ENCODE measurements around the gene PCDH19. TPM values are rescaled to one million over a fixed set of nuclear protein-coding genes. Genes with fewer than 3 reads are reported as not detected.
A peak's percentile ranks its signal among the peaks of the same experiment; 100 is the strongest.

The PCDH19 gene
- total RNA-seq, 4 donors from 2014 or later: 0.63 to 1.5 (median 0.72) TPM

DNA sequence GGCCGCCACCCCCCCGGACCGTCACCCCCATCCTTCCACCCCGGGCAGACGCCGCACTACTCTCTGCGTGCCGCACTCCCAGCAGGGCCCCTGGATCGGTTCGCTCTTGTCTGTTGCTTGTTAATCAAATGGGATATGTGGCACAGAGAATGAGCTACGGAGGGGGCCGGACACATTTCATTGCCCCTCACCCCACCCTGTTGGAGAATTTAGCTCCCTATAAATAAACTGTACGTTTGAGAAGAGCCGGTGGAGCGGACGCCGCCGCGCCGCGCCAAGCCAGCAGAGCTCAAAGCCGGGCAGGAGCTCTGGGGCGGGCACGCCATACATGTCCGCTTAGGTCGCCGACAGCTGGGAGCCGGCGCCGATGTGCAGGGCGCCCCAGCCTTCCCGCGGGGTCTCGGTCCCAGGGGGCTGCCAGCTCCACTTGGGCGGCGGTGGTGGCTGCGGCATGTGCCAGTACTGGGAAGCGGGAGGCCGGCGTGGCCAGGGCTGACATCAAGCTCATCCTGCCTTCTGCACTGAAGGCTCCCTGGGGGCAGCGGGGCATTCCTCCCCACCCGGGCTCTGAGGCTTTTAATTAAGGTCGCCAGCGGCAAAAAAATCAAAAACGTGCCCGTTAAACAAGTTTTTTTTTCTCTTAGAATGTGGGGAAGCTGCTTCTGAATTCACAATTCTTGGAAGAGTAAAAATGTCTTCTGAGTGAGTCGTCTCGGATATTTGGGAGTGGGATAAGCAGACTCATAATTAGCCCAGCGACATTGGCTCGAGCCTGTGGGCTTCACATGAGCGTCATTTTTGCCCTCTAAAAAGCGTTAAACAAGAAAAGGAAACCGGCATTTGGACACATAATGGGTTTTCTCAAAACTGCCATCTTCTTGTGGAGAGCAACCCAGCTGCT lies 1.1 kb upstream of the PCDH19 start:
- in situ Hi-C loops (cut with MboI; ENCODE audit: low sequenced_read_pairs in 4 of 4): no loop called here
- Histone ChIP-seq H3K4me1 (peaks cover 0 to 12% of the 10 kb centered on the region in 2 donors), H3K9me3 (no peaks in the 10 kb centered on the region), H3K4me3 (peak overlapping the region; percentile 45 to 52 (median 48)), H3K36me3 (no peaks in the 10 kb centered on the region), H3K27me3 (peaks cover 1 to 58% (median 31%) of the 10 kb centered on the region in 3 donors), H3K27ac (no peak overlapping the region)
- intact Hi-C loops (cut with DNase I; ENCODE audit: low total_unique reads): no loop called here
- ATAC-seq (no peak), DNase-seq (no peak)
- no peak for TF ChIP-seq POLR2A (IDR thresholded peaks at IDR 0.05)
- TF ChIP-seq, protein P1, sequence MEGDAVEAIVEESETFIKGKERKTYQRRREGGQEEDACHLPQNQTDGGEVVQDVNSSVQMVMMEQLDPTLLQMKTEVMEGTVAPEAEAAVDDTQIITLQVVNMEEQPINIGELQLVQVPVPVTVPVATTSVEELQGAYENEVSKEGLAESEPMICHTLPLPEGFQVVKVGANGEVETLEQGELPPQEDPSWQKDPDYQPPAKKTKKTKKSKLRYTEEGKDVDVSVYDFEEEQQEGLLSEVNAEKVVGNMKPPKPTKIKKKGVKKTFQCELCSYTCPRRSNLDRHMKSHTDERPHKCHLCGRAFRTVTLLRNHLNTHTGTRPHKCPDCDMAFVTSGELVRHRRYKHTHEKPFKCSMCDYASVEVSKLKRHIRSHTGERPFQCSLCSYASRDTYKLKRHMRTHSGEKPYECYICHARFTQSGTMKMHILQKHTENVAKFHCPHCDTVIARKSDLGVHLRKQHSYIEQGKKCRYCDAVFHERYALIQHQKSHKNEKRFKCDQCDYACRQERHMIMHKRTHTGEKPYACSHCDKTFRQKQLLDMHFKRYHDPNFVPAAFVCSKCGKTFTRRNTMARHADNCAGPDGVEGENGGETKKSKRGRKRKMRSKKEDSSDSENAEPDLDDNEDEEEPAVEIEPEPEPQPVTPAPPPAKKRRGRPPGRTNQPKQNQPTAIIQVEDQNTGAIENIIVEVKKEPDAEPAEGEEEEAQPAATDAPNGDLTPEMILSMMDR (IDR thresholded peaks at IDR 0.05 in 4 of 5, conservative IDR thresholded peaks at IDR 0.05 in 1 of 5): no peak

DNA sequence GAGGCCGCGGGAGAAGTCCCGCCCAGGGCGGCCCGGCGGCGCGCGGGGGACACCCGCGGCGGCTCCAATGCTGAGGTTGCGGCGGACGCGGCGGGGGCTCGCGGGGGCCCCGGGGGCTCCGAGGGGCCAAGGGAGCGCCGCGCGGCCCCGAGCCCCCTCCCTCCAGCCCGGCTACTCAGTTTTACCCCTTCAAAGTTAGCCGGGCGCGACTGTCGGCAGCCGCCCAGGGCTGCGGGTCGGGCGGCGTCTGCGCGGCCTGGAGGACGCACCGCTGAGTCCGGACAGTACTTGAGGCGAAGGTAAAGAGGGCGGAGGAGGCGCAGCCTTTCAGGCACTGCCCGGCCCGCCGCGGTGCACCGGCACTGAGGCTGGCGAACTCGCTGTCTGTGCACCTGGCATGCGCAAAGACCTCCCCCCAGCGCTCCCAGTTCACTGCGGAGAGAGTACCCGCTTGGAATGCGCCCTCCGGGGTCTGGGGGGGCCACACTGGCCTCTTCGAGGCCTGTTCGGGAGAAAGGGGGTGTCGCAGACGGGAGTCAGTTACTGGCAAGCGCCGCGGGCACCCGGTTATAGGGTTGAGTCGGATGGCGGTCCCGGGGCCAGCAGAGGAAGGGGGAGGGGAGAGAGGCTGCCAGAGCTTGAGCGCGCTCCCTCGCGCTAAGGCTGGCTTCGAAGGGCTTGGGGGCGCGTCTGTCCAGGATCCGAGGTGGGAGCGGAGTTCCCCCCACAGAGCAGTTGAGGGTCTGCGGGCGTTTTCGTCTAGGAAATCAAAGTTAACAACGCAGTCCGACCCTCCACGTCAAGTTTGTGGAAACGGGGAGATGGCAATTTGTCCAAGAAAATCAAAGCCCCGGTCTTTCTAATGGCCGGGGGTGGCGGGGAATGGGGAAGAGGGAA lies 1.1 kb downstream of the PCDH19 start:
- H3K9me3 ChIP-seq: no peaks in the 10 kb centered on the region
- H3K4me1 ChIP-seq: peaks cover 0 to 12% of the 10 kb centered on the region in 2 donors
- in situ Hi-C loops (cut with MboI; ENCODE audit: low sequenced_read_pairs in 4 of 4) (no loop called here), intact Hi-C loops (cut with DNase I; ENCODE audit: low total_unique reads) (no loop called here)
- ATAC-seq: no peak
- no peak overlapping the region for H3K27ac ChIP-seq
- H3K27me3 ChIP-seq: peaks cover 3 to 57% (median 36%) of the 10 kb centered on the region in 3 donors
- no peaks in the 10 kb centered on the region for H3K36me3 ChIP-seq
- DNase-seq: no peak
- TF ChIP-seq, protein P1 (IDR thresholded peaks at IDR 0.05 in 4 of 5, conservative IDR thresholded peaks at IDR 0.05 in 1 of 5): no peak
- TF ChIP-seq POLR2A (IDR thresholded peaks at IDR 0.05): no peak
- peak overlapping the region; percentile 45 to 52 (median 48) for H3K4me3 ChIP-seq

DNA sequence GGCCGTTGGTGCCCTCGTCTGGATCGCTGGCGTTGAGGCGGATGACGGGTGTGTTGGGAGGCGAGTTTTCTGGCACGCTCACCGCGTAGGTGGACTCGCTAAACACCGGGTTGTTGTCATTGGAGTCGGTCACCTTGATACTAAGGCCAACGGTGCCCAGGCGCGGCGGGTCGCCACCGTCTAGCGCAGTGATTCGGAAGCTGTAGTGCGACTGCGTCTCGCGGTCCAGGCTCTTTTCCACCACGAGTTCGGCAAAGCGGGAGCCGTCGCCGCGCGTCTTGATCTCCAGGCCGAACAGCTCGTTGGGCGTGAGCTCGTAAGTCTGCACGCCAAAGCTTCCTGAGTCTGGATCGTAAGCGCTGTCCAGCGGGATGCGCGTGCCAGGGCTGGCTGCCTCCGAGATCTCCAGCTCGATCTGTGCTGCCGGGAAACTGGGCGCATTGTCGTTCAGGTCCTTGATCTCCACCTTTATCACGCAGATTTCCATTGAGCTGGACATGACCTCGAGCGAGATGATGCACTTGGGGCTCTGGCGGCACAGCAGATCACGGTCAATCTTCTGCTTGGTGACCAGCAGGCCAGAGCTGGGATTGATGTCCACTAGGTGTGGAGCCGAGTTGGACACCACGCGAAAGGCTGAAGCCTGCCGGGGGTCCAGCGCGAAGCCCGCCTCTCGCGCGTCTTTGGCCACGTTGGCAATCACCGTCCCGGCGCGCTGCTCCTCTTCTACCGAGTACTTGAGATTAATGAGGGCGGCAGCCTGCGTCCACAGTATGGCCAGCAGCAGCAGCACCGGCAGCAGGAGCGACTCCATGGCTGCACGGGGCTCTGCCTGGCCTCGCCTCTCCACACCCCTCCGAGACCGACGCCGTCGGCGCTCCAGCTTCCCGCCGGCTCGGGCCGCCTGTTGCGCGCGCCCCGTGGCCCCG lies 2.0 kb downstream of the PCDH19 start:
- H3K4me3 ChIP-seq: peak overlapping the region in 1 of 4 donors; percentile 25

More for the DNA sequence above, 2.0 kb downstream of the PCDH19 start:
- in situ Hi-C loops (cut with MboI; ENCODE audit: low sequenced_read_pairs in 4 of 4): no loop called here
- peaks cover 3 to 52% (median 36%) of the 10 kb centered on the region in 3 donors for H3K27me3 ChIP-seq
- H3K9me3 ChIP-seq: no peaks in the 10 kb centered on the region
- no peaks in the 10 kb centered on the region for H3K36me3 ChIP-seq
- no peak for TF ChIP-seq POLR2A (IDR thresholded peaks at IDR 0.05)
- TF ChIP-seq, protein P1 (IDR thresholded peaks at IDR 0.05 in 4 of 5, conservative IDR thresholded peaks at IDR 0.05 in 1 of 5): no peak
- peaks cover 0 to 12% of the 10 kb centered on the region in 2 donors for H3K4me1 ChIP-seq
- intact Hi-C loops (cut with DNase I; ENCODE audit: low total_unique reads): no loop called here
- no peak overlapping the region for H3K27ac ChIP-seq
- no peak for DNase-seq
- no peak for ATAC-seq

Data from gastrocnemius medialis (tissue), 4 donors.